HG03097 (cell line): ENCODE data around the gene CELF6.
"Not testable (repeated sequence)": the region's sequence is repeated elsewhere in the genome, so short reads cannot be mapped to it uniquely, and the experiment has no call there.

ENCODE experiments used
- ATAC-seq: cut with Tn5 transposase; IDR thresholded peaks from one replicate; pipeline ENCODE4 v1.9.1; 2021; ENCODE audit not compliant: unreplicated experiment, low FRiP score

CELF6 gene

GRCh38 chr15:72318408-72318942 is 1.5 kb downstream of the CELF6 start:
- no peak for ATAC-seq

GRCh38 chr15:72315706-72316370 is 4.1 kb downstream of the CELF6 start:
- ATAC-seq: no peak

DNA sequence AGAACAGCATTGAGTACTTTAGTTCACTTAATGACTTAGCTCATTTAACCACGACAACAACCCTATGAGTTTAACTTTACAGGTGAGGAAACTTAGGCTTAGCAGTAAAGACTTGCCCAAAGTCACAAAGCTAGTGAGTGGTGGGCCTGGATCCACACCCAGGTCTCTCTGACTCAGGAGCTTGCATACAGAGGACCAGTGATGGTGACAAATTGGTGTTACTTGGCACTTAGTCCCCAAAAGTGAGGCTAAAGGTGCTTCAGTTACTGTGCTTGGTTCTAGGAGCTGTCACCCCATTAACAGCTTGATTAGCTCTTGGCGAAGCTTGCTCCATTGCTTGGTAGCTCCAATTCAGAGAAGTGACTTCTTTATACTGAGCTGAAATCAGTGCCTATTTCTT is 6.1 kb downstream of the CELF6 start:
- ATAC-seq: no peak

- no peak for ATAC-seq
Observed at GRCh38 chr15:72313448-72313840, 6.5 kb downstream of the CELF6 start.

- no peak for ATAC-seq
Observed at GRCh38 chr15:72312605-72313447, 7.1 kb downstream of the CELF6 start.

DNA sequence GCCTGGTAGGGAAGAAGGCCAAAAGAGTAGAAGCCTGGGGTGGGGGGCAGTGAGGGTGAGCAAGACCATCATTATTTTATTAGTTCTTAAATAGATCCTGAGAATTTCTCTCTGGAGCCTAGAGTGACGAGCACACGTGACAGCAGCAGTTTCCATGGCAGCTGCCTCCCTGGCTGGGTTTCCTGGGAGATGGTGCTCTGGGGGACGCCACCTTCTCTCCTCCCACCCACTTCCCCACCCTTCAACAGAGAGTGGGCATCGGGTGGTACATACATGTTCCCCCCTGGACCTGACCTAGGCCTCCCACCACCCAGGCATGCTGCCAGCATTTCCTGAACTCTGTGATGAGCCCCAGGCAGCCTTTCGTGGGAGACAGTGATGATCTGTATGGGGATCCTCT is 12.9 kb downstream of the CELF6 start:
- ATAC-seq: no peak

- ATAC-seq: no peak
Observed at GRCh38 chr15:72306211-72306785, 13.7 kb downstream of the CELF6 start.

DNA sequence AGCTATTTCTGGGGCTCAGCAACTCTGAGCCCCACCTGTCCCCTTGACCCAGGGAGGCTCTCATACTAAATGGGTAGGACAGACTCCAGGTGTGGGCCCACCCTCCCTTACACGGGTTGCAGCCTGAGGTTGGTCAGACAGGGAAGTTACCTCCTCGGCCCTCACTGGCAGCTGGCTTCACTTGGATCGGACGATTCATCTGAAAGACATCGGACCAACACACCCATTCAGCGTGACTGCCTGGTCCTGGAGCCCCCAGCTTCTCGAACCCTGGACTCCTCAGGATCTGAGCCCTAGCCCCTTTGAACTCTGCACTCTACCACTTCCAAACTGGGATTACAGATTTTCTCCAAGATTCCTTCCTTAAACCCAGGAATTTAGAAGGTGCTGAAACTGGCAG is 15.4 kb downstream of the CELF6 start:
- ATAC-seq: no peak

GRCh38 chr15:72302955-72303354 is 17.0 kb downstream of the CELF6 start:
- ATAC-seq: no peak

DNA sequence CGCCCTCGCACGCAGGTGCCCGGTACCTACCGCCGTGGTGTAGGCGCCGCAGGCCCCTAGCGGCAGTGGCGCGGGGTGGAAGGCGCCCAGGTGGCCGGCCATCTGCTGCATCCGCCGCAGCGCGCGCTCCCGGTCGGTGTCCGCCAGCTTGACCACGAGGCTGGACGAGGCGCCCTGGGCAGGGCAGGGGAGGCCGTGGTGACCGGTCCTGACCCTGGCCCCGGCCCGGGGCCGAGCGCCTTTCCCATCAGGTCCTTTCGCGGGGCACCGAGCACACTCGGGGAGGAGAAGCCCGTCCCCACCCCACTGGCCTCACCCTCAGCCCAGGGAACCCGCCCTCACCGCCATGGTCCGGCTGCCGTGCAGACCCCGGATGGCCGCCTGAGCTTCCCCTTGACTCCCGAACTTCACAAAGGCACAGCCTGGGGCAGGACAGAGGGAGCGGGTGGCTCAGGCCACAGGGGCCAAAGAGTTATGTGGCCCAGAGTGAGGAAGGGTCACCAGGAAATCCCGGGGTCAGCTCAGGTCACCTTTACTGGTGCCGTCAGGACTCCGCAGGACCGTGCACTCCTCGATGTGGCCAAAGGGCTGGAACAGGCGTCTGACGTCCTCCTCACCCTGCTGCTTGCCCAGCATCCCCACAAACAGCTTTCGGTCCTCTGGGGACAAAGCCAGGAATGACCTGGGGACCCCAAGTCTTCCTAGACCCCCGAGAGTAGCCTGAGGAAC is 30.2 kb downstream of the CELF6 start:
- no peak for ATAC-seq

- ATAC-seq: no peak
Observed at GRCh38 chr15:72288796-72289596, 31.0 kb downstream of the CELF6 start.

GRCh38 chr15:72285927-72286516 is 33.9 kb downstream of the CELF6 start:
- no peak for ATAC-seq

GRCh38 chr15:72285402-72285801 is 34.6 kb downstream of the CELF6 start:
- no peak for ATAC-seq

- ATAC-seq: no peak
Observed at GRCh38 chr15:72284781-72285180, 35.2 kb downstream of the CELF6 start.

- no peak for ATAC-seq
Observed at GRCh38 chr15:72281713-72282112, 38.2 kb downstream of the CELF6 start.

DNA sequence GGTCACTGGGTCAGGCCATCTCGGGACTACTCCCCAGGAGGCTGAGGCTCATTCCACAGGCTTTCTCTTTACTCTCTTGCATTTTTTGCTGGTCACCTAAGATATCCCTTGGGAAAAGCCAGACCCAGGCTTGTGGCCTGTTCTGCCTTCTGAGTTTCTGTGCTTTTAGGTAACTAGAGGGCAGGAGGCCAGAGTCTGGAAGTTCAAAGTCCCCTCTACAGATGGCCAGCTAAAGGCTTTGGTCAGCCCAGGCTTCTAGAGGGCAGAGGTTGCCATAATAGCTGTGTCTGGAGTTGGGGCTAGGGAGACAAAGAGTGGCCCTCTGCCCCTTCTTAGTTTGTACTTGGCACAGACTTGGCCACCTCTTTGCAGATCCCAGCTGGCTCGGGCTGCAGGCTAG is 39.2 kb downstream of the CELF6 start:
- ATAC-seq: no peak

- no peak for ATAC-seq
Observed at GRCh38 chr15:72278737-72279136, 41.2 kb downstream of the CELF6 start.

DNA sequence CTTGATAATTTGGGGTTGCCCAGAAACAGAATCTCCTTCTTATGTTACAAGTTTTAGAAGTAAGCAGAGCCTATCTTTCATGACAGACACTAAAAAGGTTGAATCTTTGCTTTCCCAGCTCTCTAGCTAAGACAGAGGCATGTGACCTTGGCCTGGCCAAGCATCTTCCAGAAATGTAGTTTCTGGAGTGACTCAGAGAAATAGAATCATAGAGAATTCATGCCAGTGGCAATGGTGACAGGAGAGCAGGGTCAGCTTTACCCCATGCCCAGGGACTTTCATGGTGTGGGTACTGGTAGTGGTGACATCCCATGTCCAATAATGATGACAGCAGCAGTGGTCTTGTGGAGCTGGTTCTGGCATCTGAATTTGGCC is 43.6 kb downstream of the CELF6 start:
- no peak for ATAC-seq

DNA sequence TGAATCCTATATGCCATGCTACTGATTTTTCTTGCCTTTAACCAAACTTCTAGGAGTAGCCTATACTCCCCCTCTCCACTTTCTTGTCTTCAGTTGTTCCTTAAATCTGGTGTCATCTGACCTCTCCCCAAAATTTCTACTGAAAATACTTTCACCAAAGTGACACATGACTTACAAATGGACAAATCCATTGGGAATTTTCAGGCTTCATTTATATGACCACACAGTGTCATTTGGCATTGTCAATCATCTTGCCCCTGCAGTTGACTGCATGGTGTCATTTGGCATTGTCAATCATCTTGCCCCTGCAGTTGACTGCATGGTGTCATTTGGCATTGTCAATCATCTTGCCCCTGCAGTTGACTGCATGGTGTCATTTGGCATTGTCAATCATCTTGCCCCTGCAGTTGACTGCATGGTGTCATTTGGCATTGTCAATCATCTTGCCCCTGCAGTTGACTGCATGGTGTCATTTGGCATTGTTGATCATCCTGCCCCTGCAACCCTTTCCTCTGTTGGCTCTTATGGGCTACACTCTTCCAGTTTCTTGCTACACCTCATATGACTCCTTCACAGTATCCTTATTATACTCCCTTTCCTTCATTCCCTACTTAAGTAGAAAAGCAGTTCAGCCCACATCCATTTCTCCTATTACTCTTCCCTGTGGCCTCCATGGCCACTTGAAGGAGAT is 44.2 kb downstream of the CELF6 start:
- not testable (repeated sequence) for ATAC-seq
